ENCODE measurements around the gene SEPTIN8.

GRCh38 chr5:132780577-132780976, 3.5 kb upstream of the SEPTIN8 start:
- TF ChIP-seq CTBP1 (IDR thresholded peaks at IDR 0.05; ENCODE audit: borderline replicate concordance) (no peak), FOXM1 (IDR thresholded peaks at IDR 0.05; ENCODE audit: borderline replicate concordance) (no peak), L3MBTL2 (conservative IDR thresholded peaks at IDR 0.05) (no peak), ARNT (IDR thresholded peaks at IDR 0.05) (no peak), SP1 (IDR thresholded peaks at IDR 0.05) (no peak), ELF4 (IDR thresholded peaks at IDR 0.05) (no peak), ZNF384 (IDR thresholded peaks at IDR 0.05) (no peak), TARDBP (IDR thresholded peaks at IDR 0.05) (no peak), LEF1 (IDR thresholded peaks at IDR 0.05; ENCODE audit: borderline replicate concordance) (no peak), SUZ12 (IDR thresholded peaks at IDR 0.05) (no peak), FOXK2 (IDR thresholded peaks at IDR 0.05) (no peak)

All from HEK293T (cell line).